ENCODE measurements around the gene CKS2. TPM values are rescaled to one million over a fixed set of nuclear protein-coding genes. Genes with fewer than 3 reads are reported as not detected.

The CKS2 gene
- 24.7 and 27.3 TPM in 2 replicates for total RNA-seq

DNA sequence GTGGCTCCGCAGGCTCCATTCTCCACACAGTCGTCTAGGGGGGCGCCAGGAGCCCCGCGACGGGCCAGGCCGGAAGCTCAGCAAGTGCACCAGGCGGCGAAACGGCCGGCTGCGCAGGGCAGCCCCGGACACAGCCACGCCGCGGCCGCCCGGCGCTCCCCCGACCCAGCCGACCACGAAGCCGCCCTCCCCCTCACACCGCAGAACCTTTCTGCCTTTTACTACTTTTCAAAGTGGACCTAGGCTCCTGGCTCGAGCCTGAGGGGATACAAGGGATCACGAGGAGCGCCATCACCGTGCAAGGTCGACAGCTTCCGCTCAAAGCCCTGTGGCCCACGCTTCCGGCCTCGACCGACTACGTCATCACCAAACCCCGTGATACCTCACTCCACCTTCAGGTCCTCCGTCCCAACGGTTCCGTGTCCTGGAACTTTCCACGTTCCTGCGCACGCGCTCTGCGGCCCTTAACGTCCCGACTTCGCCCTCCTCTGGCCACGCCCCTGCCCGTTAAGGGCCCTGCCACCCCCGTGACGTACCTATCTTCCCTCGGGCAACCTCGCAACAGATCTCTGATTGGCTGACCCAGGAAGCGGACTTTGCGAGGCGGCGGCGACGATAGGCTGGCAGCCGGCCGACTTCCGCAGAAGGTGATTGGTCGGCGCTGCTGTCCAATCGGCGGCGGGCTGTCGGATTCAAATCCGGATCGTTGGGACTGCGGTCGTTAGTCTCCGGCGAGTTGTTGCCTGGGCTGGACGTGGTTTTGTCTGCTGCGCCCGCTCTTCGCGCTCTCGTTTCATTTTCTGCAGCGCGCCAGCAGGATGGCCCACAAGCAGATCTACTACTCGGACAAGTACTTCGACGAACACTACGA, at the start of gene CKS2:
Gene CKS2 (plus strand): TSS at position 721 of the 871 bp plus-strand sequence. CDS start 98 bp downstream, at position 819.

DNA sequence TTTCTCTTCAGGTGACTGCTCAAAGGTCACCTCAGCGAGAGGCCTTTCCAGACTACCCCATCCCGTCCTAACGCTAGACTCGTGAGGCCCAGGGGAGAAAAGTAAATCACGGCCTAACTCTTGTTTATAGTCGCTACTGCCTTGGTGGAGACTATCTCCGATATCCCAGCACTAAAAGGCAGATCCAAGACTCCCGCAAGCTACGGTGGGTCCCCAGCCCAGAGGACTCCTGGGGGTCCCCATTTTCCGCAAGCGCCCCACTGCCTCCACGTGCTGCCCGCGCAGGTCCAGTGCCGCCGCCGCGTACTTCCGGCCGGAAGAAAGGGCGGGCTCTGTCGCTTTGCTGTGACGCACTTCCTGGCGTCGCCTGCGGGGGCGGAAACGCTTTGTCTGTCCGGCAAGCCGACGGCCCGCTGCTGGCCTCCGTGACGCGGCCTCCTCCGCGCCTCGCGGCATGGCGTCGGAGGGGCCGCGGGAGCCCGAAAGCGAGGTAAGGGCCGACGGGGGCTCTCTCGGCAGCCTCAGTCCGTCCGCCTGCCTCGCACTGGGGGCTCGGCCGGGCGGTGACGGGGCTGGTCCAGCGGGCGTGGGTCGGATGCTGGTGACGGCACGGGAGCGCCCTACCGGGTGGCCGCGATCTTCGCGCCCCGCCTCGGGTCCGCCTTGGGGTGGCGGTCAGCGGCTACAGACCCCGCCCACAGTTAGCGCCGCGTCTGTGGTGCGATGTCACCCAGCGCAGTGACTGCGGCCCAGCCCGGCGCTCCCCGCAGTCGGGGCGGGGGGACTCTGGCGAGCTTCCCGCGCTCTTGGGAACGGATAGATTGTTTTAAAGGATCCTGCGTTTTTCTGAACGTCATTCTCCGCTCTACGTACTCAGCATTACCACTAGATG, 7.4 kb downstream of the CKS2 start, which contains the start of gene SECISBP2:
Gene SECISBP2 (plus strand): TSS at position 378 of the 892 bp plus-strand sequence. CDS start 77 bp downstream, at position 455.

Other genes starting within 250 kb of the CKS2 start
- gene SHC3, start 132.4 kb upstream of the CKS2 start, total RNA-seq = 21.6 and 24.0 TPM in 2 replicates
- 24.0 and 24.7 TPM in 2 replicates for gene SECISBP2, start 7.3 kb downstream of the CKS2 start, total RNA-seq
- 0.09 and 0.71 TPM in 2 replicates for gene SEMA4D, start 186.9 kb downstream of the CKS2 start, total RNA-seq

Measured in smooth muscle cell of bladder (primary cell).